Hepatocyte (in vitro differentiated cells): ENCODE results near the gene CNIH1. TPM values are rescaled to one million over a fixed set of nuclear protein-coding genes. Genes with fewer than 3 reads are reported as not detected.

Experiments used
- DNase-seq: peaks from one replicate; pipeline ENCODE4 v3.0.0-alpha.2; 2016; ENCODE audit warnings: low spot score
- H2AFZ ChIP-seq: fragments of 200-600 bp; sonication (generic); 2 replicates; pipeline ENCODE4 v1.6.0; 2016; ENCODE audit warnings: antibody characterized with exemption, mild to moderate bottlenecking
- H3K27ac ChIP-seq: fragments of 200-600 bp; sonication (generic); 2 replicates; pipeline ENCODE4 v1.5.1; 2016; ENCODE audit warnings: mild to moderate bottlenecking
- H3K27me3 ChIP-seq: fragments of 200-600 bp; sonication (generic); 2 replicates; pipeline ENCODE4 v1.6.1; 2016
- H3K36me3 ChIP-seq: fragments of 200-600 bp; sonication (generic); replicated peaks from 2 replicates; pipeline ENCODE4 v1.5.1; 2016; ENCODE audit warnings: low read depth; ENCODE audit not compliant: insufficient read depth
- H3K4me1 ChIP-seq: fragments of 200-600 bp; sonication (generic); 2 replicates; pipeline ENCODE4 v1.5.1; 2016; ENCODE audit warnings: mild to moderate bottlenecking, moderate library complexity; ENCODE audit not compliant: insufficient read depth
- H3K4me2 ChIP-seq: fragments of 200-600 bp; sonication (generic); 2 replicates; pipeline ENCODE4 v1.6.0; 2016
- H3K4me3 ChIP-seq: fragments of 200-600 bp; sonication (generic); 2 replicates; pipeline ENCODE4 v1.5.1; 2016; ENCODE audit warnings: mild to moderate bottlenecking
- H3K79me2 ChIP-seq: fragments of 200-600 bp; sonication (generic); 2 replicates; pipeline ENCODE4 v1.6.0; 2017; ENCODE audit warnings: mild to moderate bottlenecking
- H3K9me2 ChIP-seq: fragments of 200-600 bp; sonication (generic); replicated peaks from 2 replicates; pipeline ENCODE4 v1.6.0; 2017; ENCODE audit warnings: mild to moderate bottlenecking; ENCODE audit not compliant: insufficient read depth
- H3K9me3 ChIP-seq: fragments of 200-600 bp; sonication (generic); 2 replicates; pipeline ENCODE4 v1.5.1; 2016; ENCODE audit warnings: low read depth, mild to moderate bottlenecking
- H4K20me1 ChIP-seq: fragments of 200-600 bp; sonication (generic); 2 replicates; pipeline ENCODE4 v1.6.0; 2016; ENCODE audit warnings: mild to moderate bottlenecking; ENCODE audit not compliant: insufficient read depth, poor library complexity, severe bottlenecking
- CTCF ChIP-seq: fragments of 200-600 bp; sonication (generic); IDR thresholded peaks from 2 replicates; pipeline ENCODE4 v1.5.1; 2016; ENCODE audit warnings: antibody characterized with exemption, mild to moderate bottlenecking; ENCODE audit not compliant: poor library complexity
- EZH2 ChIP-seq: fragments of 200-600 bp; sonication (generic); IDR thresholded peaks from 2 replicates; pipeline ENCODE4 v1.6.1; 2016; ENCODE audit warnings: antibody characterized with exemption, mild to moderate bottlenecking, borderline replicate concordance
- EZH2phosphoT487 ChIP-seq: fragments of 200-600 bp; sonication (generic); IDR thresholded peaks from one replicate; pipeline ENCODE4 v1.6.1; 2018; ENCODE audit warnings: antibody characterized with exemption, mild to moderate bottlenecking, low read depth, moderate library complexity; ENCODE audit not compliant: unreplicated experiment, severe bottlenecking
- WGBS: methylation state at CpG from one replicate; pipeline ENCODE4 v1.1.6; 2016; ENCODE audit warnings: low lambda C conversion rate; ENCODE audit errors: missing lambda C conversion rate; 5-methylcytosine and 5-hydroxymethylcytosine counted together
- polyA plus RNA-seq: library from polyadenylated mRNA; unstranded; fragments of >200 nt; fragmentation: Nextera tagmentation; extraction: Ambion mirVana; gene quantifications from 2 replicates; pipeline ENCODE4 v1.2.1, GENCODE V29; 2016
- total RNA-seq: library from RNA; depleted of rRNA; stranded (reverse); fragments of >200 nt; gene quantifications from 2 replicates; pipeline ENCODE4 v1.2.3, GENCODE V29; 2014

CNIH1 gene
- total and polyA plus RNA-seq, 2 experiments from 2014 or later = 201 to 320 TPM

DNA sequence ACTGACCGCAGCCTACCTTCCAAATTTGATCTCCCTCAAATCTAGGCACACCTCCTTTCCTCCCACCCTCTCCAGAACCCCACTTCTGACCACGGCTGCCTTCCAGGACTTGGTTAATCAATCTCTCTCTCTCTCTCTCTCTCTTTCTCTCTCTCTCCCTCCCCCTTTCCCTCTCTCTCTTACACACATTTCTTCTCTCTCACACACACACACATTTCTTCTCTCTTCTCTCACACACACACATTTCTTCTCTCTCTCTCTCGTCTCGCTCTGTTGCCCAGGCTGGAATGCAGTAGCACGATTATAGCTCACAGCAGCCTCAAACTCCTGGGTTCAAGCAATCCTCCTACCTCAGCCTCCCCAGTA is 48.1 kb upstream of the CNIH1 start:
- Histone ChIP-seq H4K20me1 (peaks cover 5% of the 10 kb centered on the region), H3K4me2 (peak overlapping the region; percentile 78), H3K27me3 (no peaks in the 10 kb centered on the region), H3K9me2 (no peaks in the 10 kb centered on the region), H3K4me3 (no peak overlapping the region), H3K27ac (peak overlapping the region; percentile 97), H3K79me2 (peaks cover 49% of the 10 kb centered on the region), H3K9me3 (no peaks in the 10 kb centered on the region), H3K4me1 (no peaks in the 10 kb centered on the region), H3K36me3 (no peaks in the 10 kb centered on the region), H2AFZ (peak overlapping the region; percentile 96)
- 42% methylated on average over 5 of the region's 5 CpGs for WGBS
- DNase-seq = no peak
- TF ChIP-seq EZH2phosphoT487 = no peak
- no peak for TF ChIP-seq CTCF
- TF ChIP-seq EZH2 = no peak

DNA sequence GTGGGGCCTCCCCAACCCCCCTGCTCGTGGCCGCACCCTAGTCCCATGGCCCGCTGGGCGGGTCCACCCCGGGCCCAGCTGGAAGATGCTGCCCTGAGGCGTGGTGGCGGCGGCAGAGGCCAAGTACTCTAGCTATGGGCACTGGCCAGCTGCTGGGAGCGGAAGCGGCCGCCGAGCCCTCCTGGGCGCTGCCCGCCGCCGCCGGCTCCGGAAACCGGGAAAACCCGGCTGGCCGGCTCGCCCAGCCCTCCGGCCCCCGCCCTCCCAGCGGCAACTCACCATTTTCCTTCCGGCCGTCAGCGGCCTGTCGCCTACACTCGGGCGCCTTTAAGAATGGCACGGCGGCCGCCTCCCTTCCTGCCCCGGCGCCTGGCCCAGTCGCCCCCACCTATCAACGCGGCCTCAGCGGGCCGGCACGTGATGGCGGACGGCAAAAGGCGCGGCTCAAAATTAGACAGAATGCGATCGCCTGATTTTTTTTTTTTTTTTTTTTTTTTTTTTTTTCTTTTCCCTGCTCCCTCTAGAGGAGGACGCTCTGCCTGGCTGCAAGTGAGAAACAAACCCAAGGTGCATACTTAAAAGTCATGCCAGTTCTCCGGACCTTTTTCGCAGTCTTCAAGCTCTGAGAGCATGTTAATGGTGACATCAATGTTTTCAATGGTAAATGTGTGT is 47.6 kb upstream of the CNIH1 start, which contains the start of gene GMFB:
Gene GMFB (minus strand): TSS at position 335 of the 672 bp plus-strand sequence. CDS start 53 bp downstream, at position 282.
- no peaks in the 10 kb centered on the region for H3K4me1 ChIP-seq
- no peaks in the 10 kb centered on the region for H3K9me2 ChIP-seq
- no peaks in the 10 kb centered on the region for H3K9me3 ChIP-seq
- H4K20me1 ChIP-seq = peaks cover 5% of the 10 kb centered on the region
- no peaks in the 10 kb centered on the region for H3K36me3 ChIP-seq
- 2% methylated on average over 47 of the region's 51 CpGs for WGBS
- H3K79me2 ChIP-seq = peaks cover 54% of the 10 kb centered on the region
- DNase-seq = peak; percentile 96
- H3K4me3 ChIP-seq = peak within 1 kb of the TSS; percentile 60
- H3K27ac ChIP-seq = peak within 1 kb of the TSS; percentile 97
- peak within 1 kb of the TSS; percentile 78 for H3K4me2 ChIP-seq
- no peaks in the 10 kb centered on the region for H3K27me3 ChIP-seq
- peak within 1 kb of the TSS; percentile 96 for H2AFZ ChIP-seq
- TF ChIP-seq CTCF (peak; percentile 47), EZH2 (no peak), EZH2phosphoT487 (no peak)

GRCh38 chr14:54488318-54488645 is 47.1 kb upstream of the CNIH1 start:
- peaks cover 59% of the 10 kb centered on the region for H3K79me2 ChIP-seq
- H3K36me3 ChIP-seq = no peaks in the 10 kb centered on the region
- peaks cover 5% of the 10 kb centered on the region for H4K20me1 ChIP-seq
- no peaks in the 10 kb centered on the region for H3K4me1 ChIP-seq
- peak overlapping the region; percentile 13 for H2AFZ ChIP-seq
- peak overlapping the region; percentile 97 for H3K27ac ChIP-seq
- TF ChIP-seq EZH2 (no peak), EZH2phosphoT487 (no peak), CTCF (no peak)
- 1% methylated on average over 9 of the region's 9 CpGs for WGBS
- H3K9me3 ChIP-seq = no peaks in the 10 kb centered on the region
- no peaks in the 10 kb centered on the region for H3K9me2 ChIP-seq
- DNase-seq = no peak
- no peaks in the 10 kb centered on the region for H3K27me3 ChIP-seq
- H3K4me2 ChIP-seq = peak overlapping the region; percentile 75
- H3K4me3 ChIP-seq = peak overlapping the region; percentile 60
